OCI-LY1 (cell line): ENCODE measurements around the gene EDC4.

Source experiments
- EZH2 ChIP-seq: fragments of 200-600 bp; sonication (generic), shearing (Covaris generic); IDR thresholded peaks from 2 replicates; pipeline ENCODE4 v1.8.0; 2017; ENCODE audit warnings: borderline replicate concordance, mixed run types, mild to moderate bottlenecking, antibody characterized with exemption, low read length, moderate library complexity, mixed read lengths
- TF ChIP-seq, protein P1 (sequence below): fragments of 200-600 bp; sonication (generic), shearing (Covaris generic); IDR thresholded peaks from 2 replicates; pipeline ENCODE4 v1.5.1; 2017; ENCODE audit warnings: mild to moderate bottlenecking, antibody characterized with exemption, low read length, moderate library complexity, mixed read lengths

DNA sequence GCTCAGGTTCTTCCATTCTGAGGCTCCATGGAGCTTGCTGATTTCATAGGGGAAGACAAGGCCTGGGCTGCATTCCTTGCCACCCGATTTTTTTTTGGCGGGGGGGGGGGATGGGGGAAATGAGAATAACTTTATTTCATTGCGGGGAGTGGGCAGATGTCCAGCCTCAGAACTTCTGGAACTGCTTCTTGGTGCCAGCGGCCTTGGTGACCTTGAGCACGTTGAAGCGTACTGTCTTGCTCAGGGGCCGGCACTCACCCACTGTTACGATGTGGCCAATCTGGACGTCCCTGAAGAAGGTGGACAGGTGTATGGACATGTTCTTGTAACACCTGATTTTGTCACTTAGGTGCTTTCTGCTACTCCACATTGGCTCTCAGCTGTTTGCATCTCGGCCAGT lies 17.1 kb upstream of the EDC4 start:
- TF ChIP-seq, protein P1, sequence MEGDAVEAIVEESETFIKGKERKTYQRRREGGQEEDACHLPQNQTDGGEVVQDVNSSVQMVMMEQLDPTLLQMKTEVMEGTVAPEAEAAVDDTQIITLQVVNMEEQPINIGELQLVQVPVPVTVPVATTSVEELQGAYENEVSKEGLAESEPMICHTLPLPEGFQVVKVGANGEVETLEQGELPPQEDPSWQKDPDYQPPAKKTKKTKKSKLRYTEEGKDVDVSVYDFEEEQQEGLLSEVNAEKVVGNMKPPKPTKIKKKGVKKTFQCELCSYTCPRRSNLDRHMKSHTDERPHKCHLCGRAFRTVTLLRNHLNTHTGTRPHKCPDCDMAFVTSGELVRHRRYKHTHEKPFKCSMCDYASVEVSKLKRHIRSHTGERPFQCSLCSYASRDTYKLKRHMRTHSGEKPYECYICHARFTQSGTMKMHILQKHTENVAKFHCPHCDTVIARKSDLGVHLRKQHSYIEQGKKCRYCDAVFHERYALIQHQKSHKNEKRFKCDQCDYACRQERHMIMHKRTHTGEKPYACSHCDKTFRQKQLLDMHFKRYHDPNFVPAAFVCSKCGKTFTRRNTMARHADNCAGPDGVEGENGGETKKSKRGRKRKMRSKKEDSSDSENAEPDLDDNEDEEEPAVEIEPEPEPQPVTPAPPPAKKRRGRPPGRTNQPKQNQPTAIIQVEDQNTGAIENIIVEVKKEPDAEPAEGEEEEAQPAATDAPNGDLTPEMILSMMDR, result no peak
- TF ChIP-seq EZH2, result no peak
